Measurements from ENCODE around the gene CDC25B. TPM values are rescaled to one million over a fixed set of nuclear protein-coding genes. Genes with fewer than 3 reads are reported as not detected.

Gene CDC25B
- total RNA-seq, 4 donors from 2014 or later = 13.2 to 72.8 (median 25.5) TPM

- DNase-seq = no peak
- H3K9me3 ChIP-seq = no peaks in the 10 kb centered on the region
- peak overlapping the region; percentile 76 to 97 for H3K4me3 ChIP-seq
- H3K27me3 ChIP-seq = no peaks in the 10 kb centered on the region
- H3K27ac ChIP-seq = peak overlapping the region; percentile 76 to 94
- no peaks in the 10 kb centered on the region for H3K36me3 ChIP-seq
- intact Hi-C loops (cut with DNase I; ENCODE audit: low total_unique reads) = no loop called here
- TF ChIP-seq, protein P1, sequence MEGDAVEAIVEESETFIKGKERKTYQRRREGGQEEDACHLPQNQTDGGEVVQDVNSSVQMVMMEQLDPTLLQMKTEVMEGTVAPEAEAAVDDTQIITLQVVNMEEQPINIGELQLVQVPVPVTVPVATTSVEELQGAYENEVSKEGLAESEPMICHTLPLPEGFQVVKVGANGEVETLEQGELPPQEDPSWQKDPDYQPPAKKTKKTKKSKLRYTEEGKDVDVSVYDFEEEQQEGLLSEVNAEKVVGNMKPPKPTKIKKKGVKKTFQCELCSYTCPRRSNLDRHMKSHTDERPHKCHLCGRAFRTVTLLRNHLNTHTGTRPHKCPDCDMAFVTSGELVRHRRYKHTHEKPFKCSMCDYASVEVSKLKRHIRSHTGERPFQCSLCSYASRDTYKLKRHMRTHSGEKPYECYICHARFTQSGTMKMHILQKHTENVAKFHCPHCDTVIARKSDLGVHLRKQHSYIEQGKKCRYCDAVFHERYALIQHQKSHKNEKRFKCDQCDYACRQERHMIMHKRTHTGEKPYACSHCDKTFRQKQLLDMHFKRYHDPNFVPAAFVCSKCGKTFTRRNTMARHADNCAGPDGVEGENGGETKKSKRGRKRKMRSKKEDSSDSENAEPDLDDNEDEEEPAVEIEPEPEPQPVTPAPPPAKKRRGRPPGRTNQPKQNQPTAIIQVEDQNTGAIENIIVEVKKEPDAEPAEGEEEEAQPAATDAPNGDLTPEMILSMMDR (IDR thresholded peaks at IDR 0.05) = no peak
- no peak for TF ChIP-seq POLR2A (IDR thresholded peaks at IDR 0.05)
- H3K4me1 ChIP-seq = peaks cover 0 to 7% of the 10 kb centered on the region in 2 donors
Measured at GRCh38 chr20:3847429-3847940, 51.4 kb downstream of the CDC25B start.

DNA sequence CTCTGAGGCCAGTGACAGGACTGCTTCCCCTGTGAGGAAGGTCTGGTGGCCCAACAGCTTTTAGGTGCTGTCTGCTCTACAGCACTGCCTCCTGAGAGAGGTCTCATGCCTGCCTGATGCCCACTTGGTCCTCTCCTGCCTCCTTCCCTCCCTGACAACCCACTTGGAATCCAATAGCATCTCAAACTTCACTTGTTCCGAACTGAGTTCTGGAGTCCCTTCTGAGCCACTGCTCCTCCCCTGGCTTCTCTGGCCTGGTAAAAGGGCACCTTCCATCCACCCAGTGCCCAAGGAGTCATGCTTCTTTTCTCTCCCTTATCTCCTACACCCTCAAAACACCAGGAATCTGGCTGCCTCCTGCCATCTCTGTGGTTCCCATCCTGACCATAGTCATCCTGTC is 52.5 kb downstream of the CDC25B start:
- H3K4me3 ChIP-seq = no peak overlapping the region
- peaks cover 0 to 7% of the 10 kb centered on the region in 2 donors for H3K4me1 ChIP-seq
- no peak for DNase-seq
- no peaks in the 10 kb centered on the region for H3K36me3 ChIP-seq
- TF ChIP-seq POLR2A (IDR thresholded peaks at IDR 0.05) = no peak
- TF ChIP-seq, protein P1 (IDR thresholded peaks at IDR 0.05) = no peak
- H3K9me3 ChIP-seq = no peaks in the 10 kb centered on the region
- intact Hi-C loops (cut with DNase I; ENCODE audit: low total_unique reads) = no loop called here
- no peak overlapping the region for H3K27ac ChIP-seq
- no peaks in the 10 kb centered on the region for H3K27me3 ChIP-seq

DNA sequence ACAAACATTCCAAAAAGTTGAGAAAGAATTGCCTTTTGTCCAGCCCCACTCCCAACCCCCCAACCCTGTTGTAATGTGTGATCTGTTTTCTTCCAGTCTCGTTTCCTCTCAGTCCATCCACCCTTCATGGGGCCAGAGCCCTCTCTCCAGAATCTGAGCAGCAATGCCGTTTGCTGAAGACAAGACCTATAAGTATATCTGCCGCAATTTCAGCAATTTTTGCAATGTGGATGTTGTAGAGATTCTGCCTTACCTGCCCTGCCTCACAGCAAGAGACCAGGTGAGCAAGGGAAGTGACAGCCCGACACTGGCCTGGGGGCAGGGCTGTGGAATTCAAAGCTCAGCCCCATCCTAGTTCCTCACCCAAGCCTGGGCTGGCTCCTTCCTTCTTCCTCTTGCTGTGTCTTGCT is 58.4 kb downstream of the CDC25B start:
- intact Hi-C loops (cut with DNase I; ENCODE audit: low total_unique reads) = no loop called here
- TF ChIP-seq, protein P1 (IDR thresholded peaks at IDR 0.05) = no peak
- TF ChIP-seq POLR2A (IDR thresholded peaks at IDR 0.05) = no peak
- no peaks in the 10 kb centered on the region for H3K27me3 ChIP-seq
- DNase-seq = no peak
- H3K4me1 ChIP-seq = no peaks in the 10 kb centered on the region
- H3K4me3 ChIP-seq = no peak overlapping the region
- no peak overlapping the region for H3K27ac ChIP-seq
- H3K36me3 ChIP-seq = no peaks in the 10 kb centered on the region
- H3K9me3 ChIP-seq = no peaks in the 10 kb centered on the region

Other genes with a start within 250 kb of the CDC25B start
- gene GFRA4, start 132.9 kb upstream of the CDC25B start, total RNA-seq = not detected
- 100 to 1,000 TPM in 2 of 4 donors, 10 to 100 TPM in 2; 66.5 to 215 (median 128) TPM for gene ADAM33, start 114.3 kb upstream of the CDC25B start, total RNA-seq
- 1 to 10 TPM; 1.0 to 7.9 (median 3.4) TPM for gene SIGLEC1, start 83.7 kb upstream of the CDC25B start, total RNA-seq
- gene HSPA12B, start 63.6 kb upstream of the CDC25B start, total RNA-seq = 10 to 100 TPM in 3 of 4 donors, 1 to 10 TPM in 1; 4.7 to 46.2 (median 27.6) TPM
- gene ADISSP, start 28.6 kb upstream of the CDC25B start, total RNA-seq = 10 to 100 TPM in 3 of 4 donors, 1 to 10 TPM in 1; 4.1 to 45.9 (median 34.8) TPM
- 1 to 10 TPM in 1 of 4 donors, under 1 TPM in 2, not detected in 1; 0.26 to 1.3 (median 0.37) TPM for gene SPEF1, start 14.9 kb upstream of the CDC25B start, total RNA-seq
- 100 to 1,000 TPM in 2 of 4 donors, 10 to 100 TPM in 2; 18.2 to 127 (median 85.2) TPM for gene CENPB, start 9.6 kb upstream of the CDC25B start, total RNA-seq
- gene AP5S1, start 24.2 kb downstream of the CDC25B start, total RNA-seq = 10 to 100 TPM in 2 of 4 donors, 1 to 10 TPM in 1, under 1 TPM in 1; under 0.01 to 18.6 (median 9.5) TPM
- 10 to 100 TPM in 3 of 4 donors, 1 to 10 TPM in 1; 7.4 to 43.2 (median 13.7) TPM for gene MAVS, start 50.5 kb downstream of the CDC25B start, total RNA-seq
- gene PANK2, start 93.1 kb downstream of the CDC25B start, total RNA-seq = 10 to 100 TPM; 18.2 to 82.0 (median 53.5) TPM
- 10 to 100 TPM in 3 of 4 donors, 1 to 10 TPM in 1; 2.3 to 23.8 (median 16.9) TPM for gene RNF24, start 219.2 kb downstream of the CDC25B start, total RNA-seq